ENCODE measurements around the gene TRMT44.

TRMT44 gene

GRCh38 chr4:8500966-8501365 lies 60.4 kb downstream of the TRMT44 start:
- TF ChIP-seq USF1 (IDR thresholded peaks at IDR 0.05) (no peak), FOXM1 (IDR thresholded peaks at IDR 0.05; ENCODE audit: borderline replicate concordance, low read depth) (no peak), NFIC (IDR thresholded peaks at IDR 0.05) (no peak), TEAD4 (IDR thresholded peaks at IDR 0.05) (no peak), YY1 (IDR thresholded peaks at IDR 0.05; ENCODE audit: low read depth) (no peak), EGR1 (IDR thresholded peaks at IDR 0.05) (no peak), ZBTB7A (IDR thresholded peaks at IDR 0.05; ENCODE audit: low read depth) (no peak), EP300 (IDR thresholded peaks at IDR 0.05; ENCODE audit: borderline replicate concordance) (no peak), CREB1 (IDR thresholded peaks at IDR 0.05; ENCODE audit: low read depth) (no peak), TAF1 (IDR thresholded peaks at IDR 0.05; ENCODE audit: low read depth) (no peak), CEBPB (IDR thresholded peaks at IDR 0.05) (no peak), RAD21 (IDR thresholded peaks at IDR 0.05; ENCODE audit: low read depth) (no peak), MAX (IDR thresholded peaks at IDR 0.05) (no peak), TCF12 (IDR thresholded peaks at IDR 0.05; ENCODE audit: low read depth) (no peak), REST (IDR thresholded peaks at IDR 0.05; ENCODE audit: low read depth) (no peak)

- TF ChIP-seq FOXM1 (IDR thresholded peaks at IDR 0.05; ENCODE audit: borderline replicate concordance, low read depth) = no peak
- no peak for TF ChIP-seq TEAD4 (IDR thresholded peaks at IDR 0.05)
- no peak for TF ChIP-seq ZBTB7A (IDR thresholded peaks at IDR 0.05; ENCODE audit: low read depth)
- TF ChIP-seq NFIC (IDR thresholded peaks at IDR 0.05) = no peak
- no peak for TF ChIP-seq EGR1 (IDR thresholded peaks at IDR 0.05)
- TF ChIP-seq CEBPB (IDR thresholded peaks at IDR 0.05) = no peak
- TF ChIP-seq TAF1 (IDR thresholded peaks at IDR 0.05; ENCODE audit: low read depth) = no peak
- no peak for TF ChIP-seq YY1 (IDR thresholded peaks at IDR 0.05; ENCODE audit: low read depth)
- no peak for TF ChIP-seq REST (IDR thresholded peaks at IDR 0.05; ENCODE audit: low read depth)
- no peak for TF ChIP-seq EP300 (IDR thresholded peaks at IDR 0.05; ENCODE audit: borderline replicate concordance)
- TF ChIP-seq USF1 (IDR thresholded peaks at IDR 0.05) = no peak
- no peak for TF ChIP-seq RAD21 (IDR thresholded peaks at IDR 0.05; ENCODE audit: low read depth)
Observed at GRCh38 chr4:8501781-8502180, 61.2 kb downstream of the TRMT44 start.

- TF ChIP-seq EP300 (IDR thresholded peaks at IDR 0.05; ENCODE audit: borderline replicate concordance) = no peak
- TF ChIP-seq MAX (IDR thresholded peaks at IDR 0.05) = no peak
- TF ChIP-seq TEAD4 (IDR thresholded peaks at IDR 0.05) = no peak
- no peak for TF ChIP-seq RAD21 (IDR thresholded peaks at IDR 0.05; ENCODE audit: low read depth)
- TF ChIP-seq REST (IDR thresholded peaks at IDR 0.05; ENCODE audit: low read depth) = no peak
Observed at GRCh38 chr4:8502371-8502770, 61.8 kb downstream of the TRMT44 start.

GRCh38 chr4:8502836-8503585 lies 62.4 kb downstream of the TRMT44 start:
- TF ChIP-seq TCF12 (IDR thresholded peaks at IDR 0.05; ENCODE audit: low read depth) (0 out of 2 replicates have a peak, but pooled peaks have one; percentile 15), FOXM1 (IDR thresholded peaks at IDR 0.05; ENCODE audit: borderline replicate concordance, low read depth) (no peak), TEAD4 (IDR thresholded peaks at IDR 0.05) (peak; percentile 51; the same call in 1 of the 2 replicates), CEBPB (IDR thresholded peaks at IDR 0.05) (no peak), MAX (IDR thresholded peaks at IDR 0.05) (no peak), NFIC (IDR thresholded peaks at IDR 0.05) (0 out of 2 replicates have a peak, but pooled peaks have one; percentile 11), EGR1 (IDR thresholded peaks at IDR 0.05) (peak; percentile 72)
